SK-N-SH (cell line): ENCODE results near the gene GRIK3. TPM values are rescaled to one million over a fixed set of nuclear protein-coding genes. Genes with fewer than 3 reads are reported as not detected.

Experiments
- CTCF ChIA-PET: fragments of 300-600, 350-600 bp; formaldehyde crosslinking; extraction: SDS; loops from one replicate; lab custom pipeline; 2021; lab: Yijun Ruan, JAX
- POLR2A ChIA-PET: fragments of 350-600 bp; sonication (Branson Sonifier 250); formaldehyde crosslinking; extraction: SDS; loops from one replicate; lab custom pipeline; 2020; ENCODE audit warnings: antibody characterized with exemption, inconsistent platforms; lab: Yijun Ruan, JAX
- DNase-seq: peaks from one replicate; pipeline ENCODE4 v3.0.0; 2012
- H2AFZ ChIP-seq: fragments of 200-600 bp; sonication (generic); 2 replicates; pipeline ENCODE4 v1.8.1; 2016; ENCODE audit warnings: antibody characterized with exemption, mild to moderate bottlenecking, low read depth
- H3F3A ChIP-seq: fragments of 200-600 bp; sonication (generic); replicated peaks from 2 replicates; pipeline ENCODE3; 2016; ENCODE audit warnings: antibody characterized with exemption, mild to moderate bottlenecking; ENCODE audit not compliant: insufficient read depth
- H3K27ac ChIP-seq, 2 experiments: fragments of 200-500 bp in 1 of 2; fragments of 200-600 bp in 1 of 2; sonication (Bioruptor generic) in 1 of 2; sonication (generic), shearing (Covaris generic) in 1 of 2; 2 replicates each; pipeline versions ENCODE4 v1.5.1 to v1.6.1; 2014 to 2016; ENCODE audit warnings: low read depth in 2 of 2, inconsistent platforms in 1 of 2, low read length in 1 of 2, mild to moderate bottlenecking in 1 of 2, mixed read lengths in 1 of 2
- H3K27me3 ChIP-seq: fragments of 200-600 bp; sonication (generic), shearing (Covaris generic); 2 replicates; pipeline ENCODE4 v1.6.1; 2016; ENCODE audit warnings: mixed run types; ENCODE audit not compliant: insufficient read depth
- H3K36me3 ChIP-seq, 2 experiments: fragments of 200-500 bp in 1 of 2; fragments of 200-600 bp in 1 of 2; sonication (Bioruptor generic) in 1 of 2; sonication (generic) in 1 of 2; replicated peaks in 1 of 2; 2 replicates each; pipeline versions ENCODE3 to v1.5.1; 2014 to 2016; ENCODE audit warnings: low read length in 1 of 2, mild to moderate bottlenecking in 1 of 2; ENCODE audit not compliant: insufficient read depth in 2 of 2, control insufficient read depth in 1 of 2
- H3K4me1 ChIP-seq, 2 experiments: fragments of 200-500 bp in 1 of 2; fragments of 200-600 bp in 1 of 2; sonication (Bioruptor generic) in 1 of 2; sonication (generic), shearing (Covaris generic) in 1 of 2; 2 replicates each; pipeline versions ENCODE4 v1.5.1 to v1.6.1; 2014 to 2016; ENCODE audit warnings: low read depth in 1 of 2, low read length in 1 of 2, mixed run types in 1 of 2; ENCODE audit not compliant: insufficient read depth in 2 of 2, control insufficient read depth in 1 of 2
- H3K4me2 ChIP-seq: fragments of 200-600 bp; sonication (generic), shearing (Covaris generic); 2 replicates; pipeline ENCODE4 v1.6.1; 2017; ENCODE audit warnings: mixed run types
- H3K4me3 ChIP-seq, 2 experiments: fragments of 200-500 bp in 1 of 2; fragments of 200-600 bp in 1 of 2; sonication (Bioruptor generic) in 1 of 2; sonication (generic), shearing (Covaris generic) in 1 of 2; 2 replicates each; pipeline versions ENCODE4 v1.5.1 to v1.8.1; 2014 to 2016; ENCODE audit warnings: low read depth in 2 of 2, inconsistent platforms in 1 of 2, low read length in 1 of 2, mild to moderate bottlenecking in 1 of 2, mixed read lengths in 1 of 2, moderate library complexity in 1 of 2
- H3K79me2 ChIP-seq: fragments of 200-600 bp; sonication (generic); 2 replicates; pipeline ENCODE4 v1.8.1; 2017; ENCODE audit warnings: mild to moderate bottlenecking; ENCODE audit not compliant: insufficient read depth
- H3K9ac ChIP-seq: fragments of 200-600 bp; sonication (generic); 2 replicates; pipeline ENCODE4 v1.6.1; 2017; ENCODE audit warnings: mixed run types
- H3K9me2 ChIP-seq: fragments of 200-600 bp; sonication (generic); 2 replicates; pipeline ENCODE4 v1.6.1; 2017; ENCODE audit warnings: mixed run types
- H3K9me3 ChIP-seq: fragments of 200-600 bp; sonication (generic); 2 replicates; pipeline ENCODE4 v1.6.1; 2017; ENCODE audit warnings: mixed run types, mild to moderate bottlenecking, moderate library complexity
- H4K20me1 ChIP-seq: fragments of 200-600 bp; sonication (generic); 2 replicates; pipeline ENCODE4 v1.6.1; 2017; ENCODE audit warnings: mild to moderate bottlenecking, mixed run types; ENCODE audit not compliant: insufficient read depth
- CHD2 ChIP-seq: fragments of 150-350 bp; IDR thresholded peaks from 2 replicates; pipeline ENCODE4 v1.6.1; 2018; ENCODE audit warnings: low read length; ENCODE audit not compliant: partially characterized antibody
- FOSL2 ChIP-seq: IDR thresholded peaks from 2 replicates; pipeline ENCODE4 v1.4.0; 2012; ENCODE audit warnings: low read depth, mild to moderate bottlenecking, moderate library complexity, borderline replicate concordance
- FOXJ3 ChIP-seq: sonication (generic); formaldehyde crosslinking; IDR thresholded peaks from 2 replicates; pipeline ENCODE4 v1.5.1; 2020; ENCODE audit warnings: mild to moderate bottlenecking, missing genetic modification reagents
- FOXM1 ChIP-seq: IDR thresholded peaks from 2 replicates; pipeline ENCODE4 v1.4.0; 2012; ENCODE audit warnings: low read depth, mild to moderate bottlenecking
- GATA2 ChIP-seq: sonication (generic); formaldehyde crosslinking; IDR thresholded peaks from 2 replicates; pipeline ENCODE4 v1.5.0; 2020; ENCODE audit warnings: mild to moderate bottlenecking, missing genetic modification reagents
- JUND ChIP-seq: IDR thresholded peaks from 2 replicates; pipeline ENCODE4 v1.4.0; 2012
- MEF2A ChIP-seq: IDR thresholded peaks from 2 replicates; pipeline ENCODE4 v1.4.0; 2012; ENCODE audit warnings: low read depth, borderline replicate concordance
- NRF1 ChIP-seq: IDR thresholded peaks from 2 replicates; pipeline ENCODE4 v1.6.1; 2012; ENCODE audit warnings: low read depth, mild to moderate bottlenecking, low read length
- RAD21 ChIP-seq: IDR thresholded peaks from 2 replicates; pipeline ENCODE4 v1.6.1; 2012; ENCODE audit warnings: mild to moderate bottlenecking, low read length
- RCOR1 ChIP-seq: fragments of 150-350 bp; IDR thresholded peaks from 2 replicates; pipeline ENCODE4 v1.6.1; 2017; ENCODE audit warnings: antibody characterized with exemption, low read length
- SIN3A ChIP-seq: IDR thresholded peaks from 2 replicates; pipeline ENCODE4 v1.6.1; 2012; ENCODE audit warnings: low read depth, mild to moderate bottlenecking, low read length, moderate library complexity, borderline replicate concordance
- SMC3 ChIP-seq: IDR thresholded peaks from 2 replicates; pipeline ENCODE4 v1.6.1; 2012; ENCODE audit warnings: low read depth, low read length, improper control_type of control experiment
- TCF12 ChIP-seq: IDR thresholded peaks from 2 replicates; pipeline ENCODE4 v1.4.0; 2012
- WGBS: methylation state at CpG from one replicate; pipeline ENCODE4 v1.1.6; 2017; ENCODE audit warnings: low lambda C conversion rate; 5-methylcytosine and 5-hydroxymethylcytosine counted together
- polyA plus RNA-seq, 3 experiments: library from polyadenylated mRNA; depleted of rRNA; stranded (reverse); fragments of >200 nt; gene quantifications; 2 replicates each; pipeline ENCODE4 v1.2.3, GENCODE V29; 2012
- TF ChIP-seq, protein P1 (sequence below): IDR thresholded peaks from 2 replicates; pipeline ENCODE4 v1.4.0; 2012; ENCODE audit warnings: low read depth, borderline replicate concordance
- TF ChIP-seq, protein P2 (sequence below): fragments of 150-350 bp; IDR thresholded peaks from 2 replicates; pipeline ENCODE4 v1.6.1; 2016; ENCODE audit warnings: mild to moderate bottlenecking, low read depth, low read length
- TF ChIP-seq, protein P3 (sequence below): IDR thresholded peaks from 2 replicates; pipeline ENCODE4 v1.6.1; 2012; ENCODE audit warnings: mild to moderate bottlenecking, low read depth, low read length, moderate library complexity
- TF ChIP-seq, protein P4 (sequence below): fragments of 150-350 bp; IDR thresholded peaks from 2 replicates; pipeline ENCODE4 v1.6.1; 2017; ENCODE audit warnings: antibody characterized with exemption, low read length, low read depth, borderline replicate concordance
- TF ChIP-seq, protein P5 (sequence below): fragments of 200-600 bp; sonication (generic); IDR thresholded peaks from 2 replicates; pipeline ENCODE4 v1.6.1; 2017; ENCODE audit warnings: antibody characterized with exemption, mild to moderate bottlenecking, moderate library complexity

The GRIK3 gene
- polyA plus RNA-seq, 1 of the 3 experiments (the other 2 are of a cell fraction), result not detected

DNA sequence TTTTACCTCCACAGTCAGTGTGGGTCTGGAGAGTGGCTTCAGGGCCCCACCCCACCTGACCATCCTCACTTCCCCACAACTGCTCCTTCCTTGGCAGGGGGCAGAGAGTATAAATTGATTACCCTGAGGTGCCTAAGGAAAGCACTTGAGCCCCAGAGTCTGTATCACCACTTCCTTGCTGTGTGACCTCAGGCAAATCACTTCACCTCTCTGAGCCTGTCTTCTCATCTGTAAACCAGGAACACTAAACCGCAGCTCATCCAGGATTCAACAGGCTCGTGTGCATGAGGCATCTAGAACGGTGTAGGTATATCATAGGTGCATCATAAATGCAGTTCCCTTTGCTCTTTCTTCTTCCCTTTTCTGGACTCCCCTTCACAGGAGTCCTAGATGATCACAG, 43.4 kb downstream of the GRIK3 start:
- Histone ChIP-seq H3K9ac (no peak overlapping the region), H3K9me2 (no peaks in the 10 kb centered on the region), H3K4me2 (no peak overlapping the region), H3K4me3 (no peak overlapping the region), H3F3A (no peaks in the 10 kb centered on the region), H3K36me3 (no peaks in the 10 kb centered on the region)
- CTCF ChIA-PET, result no interaction called here
- TF ChIP-seq FOXM1, result no peak
- no peak for TF ChIP-seq FOXJ3 (CRISPR knock-in tag)
- no peak for TF ChIP-seq JUND
- TF ChIP-seq, protein P1, sequence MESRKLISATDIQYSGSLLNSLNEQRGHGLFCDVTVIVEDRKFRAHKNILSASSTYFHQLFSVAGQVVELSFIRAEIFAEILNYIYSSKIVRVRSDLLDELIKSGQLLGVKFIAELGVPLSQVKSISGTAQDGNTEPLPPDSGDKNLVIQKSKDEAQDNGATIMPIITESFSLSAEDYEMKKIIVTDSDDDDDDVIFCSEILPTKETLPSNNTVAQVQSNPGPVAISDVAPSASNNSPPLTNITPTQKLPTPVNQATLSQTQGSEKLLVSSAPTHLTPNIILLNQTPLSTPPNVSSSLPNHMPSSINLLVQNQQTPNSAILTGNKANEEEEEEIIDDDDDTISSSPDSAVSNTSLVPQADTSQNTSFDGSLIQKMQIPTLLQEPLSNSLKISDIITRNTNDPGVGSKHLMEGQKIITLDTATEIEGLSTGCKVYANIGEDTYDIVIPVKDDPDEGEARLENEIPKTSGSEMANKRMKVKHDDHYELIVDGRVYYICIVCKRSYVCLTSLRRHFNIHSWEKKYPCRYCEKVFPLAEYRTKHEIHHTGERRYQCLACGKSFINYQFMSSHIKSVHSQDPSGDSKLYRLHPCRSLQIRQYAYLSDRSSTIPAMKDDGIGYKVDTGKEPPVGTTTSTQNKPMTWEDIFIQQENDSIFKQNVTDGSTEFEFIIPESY, result no peak
- no peak for TF ChIP-seq GATA2 (CRISPR knock-in tag)
- no peak for TF ChIP-seq CHD2
- TF ChIP-seq, all 33 proteins: peak for 0
- POLR2A ChIA-PET, result no interaction called here
- Histone ChIP-seq H4K20me1 (no peaks in the 10 kb centered on the region), H3K4me1 (no peaks in the 10 kb centered on the region), H3K9me3 (no peaks in the 10 kb centered on the region), H3K79me2 (no peaks in the 10 kb centered on the region), H2AFZ (no peak overlapping the region), H3K27ac (no peak overlapping the region), H3K27me3 (no peaks in the 10 kb centered on the region)
- DNase-seq, result no peak
- 22% methylated on average over 3 of the region's 3 CpGs for WGBS

DNA sequence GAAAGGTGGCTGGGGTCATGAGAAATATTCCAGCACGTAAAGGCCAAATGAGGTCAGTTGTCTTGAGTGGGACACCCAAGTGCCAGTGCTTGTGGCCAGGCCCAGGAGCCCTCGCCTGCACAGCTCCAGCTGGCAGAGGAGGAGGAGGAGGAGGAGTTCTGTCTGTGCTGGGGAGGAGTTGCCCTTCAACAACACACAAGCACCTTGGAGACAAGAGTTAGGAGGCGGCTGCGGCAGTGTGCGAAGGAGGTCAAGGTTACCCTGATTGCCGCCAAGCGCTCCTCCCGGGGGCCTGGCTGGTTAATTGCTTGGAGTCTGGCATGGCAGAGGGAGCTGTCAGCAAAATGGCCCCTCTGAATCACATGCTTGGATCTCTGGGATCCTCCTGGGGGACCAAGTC, 45.1 kb downstream of the GRIK3 start:
- ChIA-PET POLR2A (no interaction called here), CTCF (no interaction called here)
- Histone ChIP-seq H3K9ac (no peak overlapping the region), H3F3A (no peaks in the 10 kb centered on the region), H3K36me3 (no peaks in the 10 kb centered on the region), H2AFZ (no peak overlapping the region), H3K27me3 (no peaks in the 10 kb centered on the region), H3K9me3 (no peaks in the 10 kb centered on the region), H3K4me2 (no peak overlapping the region), H3K4me1 (no peaks in the 10 kb centered on the region), H3K27ac (no peak overlapping the region), H4K20me1 (no peaks in the 10 kb centered on the region), H3K9me2 (no peaks in the 10 kb centered on the region), H3K4me3 (no peak overlapping the region), H3K79me2 (no peaks in the 10 kb centered on the region)
- no peak for TF ChIP-seq RCOR1
- TF ChIP-seq, protein P2, sequence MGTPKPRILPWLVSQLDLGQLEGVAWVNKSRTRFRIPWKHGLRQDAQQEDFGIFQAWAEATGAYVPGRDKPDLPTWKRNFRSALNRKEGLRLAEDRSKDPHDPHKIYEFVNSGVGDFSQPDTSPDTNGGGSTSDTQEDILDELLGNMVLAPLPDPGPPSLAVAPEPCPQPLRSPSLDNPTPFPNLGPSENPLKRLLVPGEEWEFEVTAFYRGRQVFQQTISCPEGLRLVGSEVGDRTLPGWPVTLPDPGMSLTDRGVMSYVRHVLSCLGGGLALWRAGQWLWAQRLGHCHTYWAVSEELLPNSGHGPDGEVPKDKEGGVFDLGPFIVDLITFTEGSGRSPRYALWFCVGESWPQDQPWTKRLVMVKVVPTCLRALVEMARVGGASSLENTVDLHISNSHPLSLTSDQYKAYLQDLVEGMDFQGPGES, result no peak
- TF ChIP-seq MEF2A, result no peak
- TF ChIP-seq, protein P3, sequence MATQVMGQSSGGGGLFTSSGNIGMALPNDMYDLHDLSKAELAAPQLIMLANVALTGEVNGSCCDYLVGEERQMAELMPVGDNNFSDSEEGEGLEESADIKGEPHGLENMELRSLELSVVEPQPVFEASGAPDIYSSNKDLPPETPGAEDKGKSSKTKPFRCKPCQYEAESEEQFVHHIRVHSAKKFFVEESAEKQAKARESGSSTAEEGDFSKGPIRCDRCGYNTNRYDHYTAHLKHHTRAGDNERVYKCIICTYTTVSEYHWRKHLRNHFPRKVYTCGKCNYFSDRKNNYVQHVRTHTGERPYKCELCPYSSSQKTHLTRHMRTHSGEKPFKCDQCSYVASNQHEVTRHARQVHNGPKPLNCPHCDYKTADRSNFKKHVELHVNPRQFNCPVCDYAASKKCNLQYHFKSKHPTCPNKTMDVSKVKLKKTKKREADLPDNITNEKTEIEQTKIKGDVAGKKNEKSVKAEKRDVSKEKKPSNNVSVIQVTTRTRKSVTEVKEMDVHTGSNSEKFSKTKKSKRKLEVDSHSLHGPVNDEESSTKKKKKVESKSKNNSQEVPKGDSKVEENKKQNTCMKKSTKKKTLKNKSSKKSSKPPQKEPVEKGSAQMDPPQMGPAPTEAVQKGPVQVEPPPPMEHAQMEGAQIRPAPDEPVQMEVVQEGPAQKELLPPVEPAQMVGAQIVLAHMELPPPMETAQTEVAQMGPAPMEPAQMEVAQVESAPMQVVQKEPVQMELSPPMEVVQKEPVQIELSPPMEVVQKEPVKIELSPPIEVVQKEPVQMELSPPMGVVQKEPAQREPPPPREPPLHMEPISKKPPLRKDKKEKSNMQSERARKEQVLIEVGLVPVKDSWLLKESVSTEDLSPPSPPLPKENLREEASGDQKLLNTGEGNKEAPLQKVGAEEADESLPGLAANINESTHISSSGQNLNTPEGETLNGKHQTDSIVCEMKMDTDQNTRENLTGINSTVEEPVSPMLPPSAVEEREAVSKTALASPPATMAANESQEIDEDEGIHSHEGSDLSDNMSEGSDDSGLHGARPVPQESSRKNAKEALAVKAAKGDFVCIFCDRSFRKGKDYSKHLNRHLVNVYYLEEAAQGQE, result no peak
- TF ChIP-seq JUND, result no peak
- no peak for TF ChIP-seq SMC3
- TF ChIP-seq TCF12, result no peak
- no peak for TF ChIP-seq SIN3A
- TF ChIP-seq RAD21, result no peak
- TF ChIP-seq, protein P4, sequence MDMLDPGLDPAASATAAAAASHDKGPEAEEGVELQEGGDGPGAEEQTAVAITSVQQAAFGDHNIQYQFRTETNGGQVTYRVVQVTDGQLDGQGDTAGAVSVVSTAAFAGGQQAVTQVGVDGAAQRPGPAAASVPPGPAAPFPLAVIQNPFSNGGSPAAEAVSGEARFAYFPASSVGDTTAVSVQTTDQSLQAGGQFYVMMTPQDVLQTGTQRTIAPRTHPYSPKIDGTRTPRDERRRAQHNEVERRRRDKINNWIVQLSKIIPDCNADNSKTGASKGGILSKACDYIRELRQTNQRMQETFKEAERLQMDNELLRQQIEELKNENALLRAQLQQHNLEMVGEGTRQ, result no peak
- no peak for TF ChIP-seq FOSL2
- TF ChIP-seq, protein P5, sequence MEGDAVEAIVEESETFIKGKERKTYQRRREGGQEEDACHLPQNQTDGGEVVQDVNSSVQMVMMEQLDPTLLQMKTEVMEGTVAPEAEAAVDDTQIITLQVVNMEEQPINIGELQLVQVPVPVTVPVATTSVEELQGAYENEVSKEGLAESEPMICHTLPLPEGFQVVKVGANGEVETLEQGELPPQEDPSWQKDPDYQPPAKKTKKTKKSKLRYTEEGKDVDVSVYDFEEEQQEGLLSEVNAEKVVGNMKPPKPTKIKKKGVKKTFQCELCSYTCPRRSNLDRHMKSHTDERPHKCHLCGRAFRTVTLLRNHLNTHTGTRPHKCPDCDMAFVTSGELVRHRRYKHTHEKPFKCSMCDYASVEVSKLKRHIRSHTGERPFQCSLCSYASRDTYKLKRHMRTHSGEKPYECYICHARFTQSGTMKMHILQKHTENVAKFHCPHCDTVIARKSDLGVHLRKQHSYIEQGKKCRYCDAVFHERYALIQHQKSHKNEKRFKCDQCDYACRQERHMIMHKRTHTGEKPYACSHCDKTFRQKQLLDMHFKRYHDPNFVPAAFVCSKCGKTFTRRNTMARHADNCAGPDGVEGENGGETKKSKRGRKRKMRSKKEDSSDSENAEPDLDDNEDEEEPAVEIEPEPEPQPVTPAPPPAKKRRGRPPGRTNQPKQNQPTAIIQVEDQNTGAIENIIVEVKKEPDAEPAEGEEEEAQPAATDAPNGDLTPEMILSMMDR, result no peak
- TF ChIP-seq NRF1, result no peak
- WGBS, result 66% methylated on average over 8 of the region's 8 CpGs
- no peak for DNase-seq
